Right lobe of liver (tissue), 6 donors: ENCODE results near the gene SLC47A2. TPM values are rescaled to one million over a fixed set of nuclear protein-coding genes. Genes with fewer than 3 reads are reported as not detected.

ENCODE experiments used
- ATAC-seq, 4 donors: fragments of 200-7000 bp; cut with Tn5 transposase; one replicate each; pipeline ENCODE4 v1.9.1; 2020; ENCODE audit warnings: mild to moderate bottlenecking in 4 of 4, moderate library complexity in 4 of 4
- DNase-seq, 3 donors: peaks; one replicate each; pipeline ENCODE4 v3.0.0-alpha.2; 2020
- H3K27ac ChIP-seq, 3 donors: fragments of 200-600 bp; one replicate each; pipeline ENCODE4 v1.8.0; 2022
- H3K27me3 ChIP-seq, 2 donors: fragments of 200-600 bp; one replicate each; pipeline ENCODE4 v1.8.0; 2022
- H3K36me3 ChIP-seq, 4 donors: fragments of 200-600 bp; sonication (generic) in 1 of 4; one replicate each; pipeline versions ENCODE4 v1.5.1 to v1.8.0; 2017 to 2022; ENCODE audit warnings: control low read depth in 1 of 4
- H3K4me1 ChIP-seq, 4 donors: fragments of 200-600 bp; sonication (generic) in 1 of 4; one replicate each; pipeline versions ENCODE4 v1.5.1 to v1.8.0; 2017 to 2022; ENCODE audit warnings: control low read depth in 1 of 4
- H3K4me3 ChIP-seq, 3 donors: fragments of 200-600 bp; one replicate each; pipeline ENCODE4 v1.8.0; 2022
- H3K9me3 ChIP-seq, 4 donors: fragments of 200-600 bp; sonication (generic) in 1 of 4; one replicate each; pipeline versions ENCODE4 v1.5.1 to v1.8.0; 2017 to 2022; ENCODE audit warnings: control low read depth in 1 of 4
- POLR2A ChIP-seq: fragments of 450-650 bp; IDR thresholded peaks from one replicate; pipeline ENCODE4 v1.6.1; 2017; ENCODE audit warnings: antibody characterized with exemption, mild to moderate bottlenecking
- WGBS: methylation state at CpG from one replicate; pipeline ENCODE4 v1.1.6; 2018; ENCODE audit warnings: low coverage, low lambda C conversion rate; ENCODE audit not compliant: insufficient coverage; ENCODE audit errors: missing lambda C conversion rate; 5-methylcytosine and 5-hydroxymethylcytosine counted together
- intact Hi-C, 2 donors: fragments of 100-400 bp; cut with DNase I; formaldehyde crosslinking; loops; one replicate each; pipeline versions ENCODE4 v1.11.2 to v1.14.1; 2022
- total RNA-seq, 6 experiments: library from RNA; depleted of rRNA in 2 of 6; stranded (reverse); fragments of >200 nt in 2 of 6; fragmentation: NEBNext Ultra II Directional in 3 of 6; extraction: Animal tissue kit (Norgen Biotek cat#: 25700) in 3 of 6; gene quantifications; one replicate each; pipeline versions ENCODE4 v1.1.0 to v1.2.4, GENCODE V29; 2016 to 2023
- TF ChIP-seq, protein P1 (sequence below), 4 donors: fragments of 200-600 bp in 3 of 4; fragments of 450-650 bp in 1 of 4; IDR thresholded peaks; one replicate each; pipeline versions ENCODE4 v1.5.1 to v1.8.0; 2016 to 2022; ENCODE audit warnings: antibody characterized with exemption in 4 of 4, mild to moderate bottlenecking in 2 of 4
- donor health status: DM: no; HTN: yes; CAD: no.
- donor health status: DM: no; HTN: no; CAD: no.
- donor health status: DM: no; HTN: no; CAD: no.
- donor health status: DM: no; HTN: yes; CAD: no.
- donor health status: DM: no; HTN: yes; CAD: no.

SLC47A2 gene
- total RNA-seq, 6 experiments from 2014 or later, result not detected

DNA sequence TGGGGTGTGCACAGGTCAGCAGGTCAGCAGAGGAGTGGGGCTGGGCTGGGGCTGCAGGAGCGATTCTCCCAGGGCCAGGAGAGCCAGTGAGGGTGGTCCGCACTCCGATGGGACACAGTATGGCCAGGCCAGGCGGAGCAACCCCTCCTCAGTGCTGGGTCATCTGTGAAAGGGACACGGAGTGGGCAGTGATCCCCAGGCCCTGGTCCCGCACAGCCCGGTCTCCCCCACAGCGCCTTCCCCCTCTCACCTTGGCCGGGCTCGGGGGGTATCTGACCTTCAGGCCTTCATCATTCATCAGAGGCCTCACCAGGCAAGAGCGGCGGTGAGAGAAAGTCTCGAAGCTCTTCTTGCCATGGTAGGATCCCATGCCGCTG lies 21.7 kb upstream of the SLC47A2 start:
- H3K4me1 ChIP-seq, result no peaks in the 10 kb centered on the region
- H3K27me3 ChIP-seq, result no peaks in the 10 kb centered on the region
- TF ChIP-seq POLR2A, result no peak
- no peak overlapping the region for H3K27ac ChIP-seq
- DNase-seq (no peak), ATAC-seq (no peak)
- H3K36me3 ChIP-seq, result no peaks in the 10 kb centered on the region
- H3K4me3 ChIP-seq, result no peak overlapping the region
- H3K9me3 ChIP-seq, result no peaks in the 10 kb centered on the region
- intact Hi-C loops, result no loop called here
- 100% methylated on average over 4 of the region's 14 CpGs for WGBS

GRCh38 chr17:19737305-19738072 lies 21.1 kb upstream of the SLC47A2 start:
- no peaks in the 10 kb centered on the region for H3K9me3 ChIP-seq
- intact Hi-C loops, result no loop called here
- ATAC-seq (no peak), DNase-seq (no peak)
- H3K4me1 ChIP-seq, result no peaks in the 10 kb centered on the region
- no peaks in the 10 kb centered on the region for H3K36me3 ChIP-seq
- no peak for TF ChIP-seq POLR2A
- TF ChIP-seq, protein P1, sequence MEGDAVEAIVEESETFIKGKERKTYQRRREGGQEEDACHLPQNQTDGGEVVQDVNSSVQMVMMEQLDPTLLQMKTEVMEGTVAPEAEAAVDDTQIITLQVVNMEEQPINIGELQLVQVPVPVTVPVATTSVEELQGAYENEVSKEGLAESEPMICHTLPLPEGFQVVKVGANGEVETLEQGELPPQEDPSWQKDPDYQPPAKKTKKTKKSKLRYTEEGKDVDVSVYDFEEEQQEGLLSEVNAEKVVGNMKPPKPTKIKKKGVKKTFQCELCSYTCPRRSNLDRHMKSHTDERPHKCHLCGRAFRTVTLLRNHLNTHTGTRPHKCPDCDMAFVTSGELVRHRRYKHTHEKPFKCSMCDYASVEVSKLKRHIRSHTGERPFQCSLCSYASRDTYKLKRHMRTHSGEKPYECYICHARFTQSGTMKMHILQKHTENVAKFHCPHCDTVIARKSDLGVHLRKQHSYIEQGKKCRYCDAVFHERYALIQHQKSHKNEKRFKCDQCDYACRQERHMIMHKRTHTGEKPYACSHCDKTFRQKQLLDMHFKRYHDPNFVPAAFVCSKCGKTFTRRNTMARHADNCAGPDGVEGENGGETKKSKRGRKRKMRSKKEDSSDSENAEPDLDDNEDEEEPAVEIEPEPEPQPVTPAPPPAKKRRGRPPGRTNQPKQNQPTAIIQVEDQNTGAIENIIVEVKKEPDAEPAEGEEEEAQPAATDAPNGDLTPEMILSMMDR (IDR thresholded peaks at IDR 0.05), result no peak
- H3K4me3 ChIP-seq, result no peak overlapping the region
- no peaks in the 10 kb centered on the region for H3K27me3 ChIP-seq
- WGBS, result 58% methylated on average over 4 of the region's 15 CpGs
- H3K27ac ChIP-seq, result no peak overlapping the region

- Histone ChIP-seq H3K27ac (no peak overlapping the region), H3K36me3 (no peaks in the 10 kb centered on the region), H3K4me1 (no peaks in the 10 kb centered on the region), H3K4me3 (no peak overlapping the region), H3K9me3 (no peaks in the 10 kb centered on the region), H3K27me3 (no peaks in the 10 kb centered on the region)
- ATAC-seq, result no peak
- 64% methylated on average over 8 of the region's 11 CpGs for WGBS
- TF ChIP-seq, protein P1 (IDR thresholded peaks at IDR 0.05), result no peak
- TF ChIP-seq POLR2A, result no peak
- intact Hi-C loops, result no loop called here
- DNase-seq, result no peak
Observed at GRCh38 chr17:19736071-19736470, 19.7 kb upstream of the SLC47A2 start.

DNA sequence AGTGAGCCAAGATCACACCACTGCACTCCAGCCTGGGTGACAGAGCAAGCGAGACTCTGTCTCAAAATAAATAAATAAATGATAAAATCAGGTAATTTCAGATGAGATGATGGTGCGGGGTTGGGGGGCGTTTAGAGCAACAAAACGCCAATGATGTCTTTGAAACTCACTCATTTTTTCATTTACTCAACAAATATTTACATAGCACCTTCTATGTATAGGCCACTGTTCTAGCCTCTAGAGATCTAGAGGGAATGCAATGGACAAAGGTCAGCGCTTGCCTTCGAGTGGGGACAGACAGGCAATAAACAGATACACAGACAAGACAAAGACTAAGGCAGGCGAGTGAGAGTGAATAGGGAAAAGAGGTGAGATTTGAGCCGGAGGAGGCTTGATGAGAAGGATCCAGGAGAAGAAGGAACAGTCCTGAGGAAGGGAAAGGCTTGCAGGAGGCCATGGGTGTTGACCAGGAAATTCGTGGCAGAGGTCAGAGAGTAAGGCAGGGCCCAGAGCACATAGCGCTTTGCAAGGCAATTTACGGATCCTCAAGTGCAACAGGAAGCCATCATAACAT lies 17.7 kb upstream of the SLC47A2 start:
- Histone ChIP-seq H3K27ac (no peak overlapping the region), H3K4me1 (peaks cover 0 to under 1% (median 0%) of the 10 kb centered on the region in 4 donors), H3K9me3 (no peaks in the 10 kb centered on the region), H3K4me3 (no peak overlapping the region), H3K36me3 (no peaks in the 10 kb centered on the region), H3K27me3 (no peaks in the 10 kb centered on the region)
- TF ChIP-seq POLR2A, result no peak
- TF ChIP-seq, protein P1 (IDR thresholded peaks at IDR 0.05), result no peak
- ATAC-seq (peak in 1 of 4 donors; percentile 16), DNase-seq (no peak)
- 56% methylated on average over 11 of the region's 11 CpGs for WGBS
- intact Hi-C loops, result no loop called here

DNA sequence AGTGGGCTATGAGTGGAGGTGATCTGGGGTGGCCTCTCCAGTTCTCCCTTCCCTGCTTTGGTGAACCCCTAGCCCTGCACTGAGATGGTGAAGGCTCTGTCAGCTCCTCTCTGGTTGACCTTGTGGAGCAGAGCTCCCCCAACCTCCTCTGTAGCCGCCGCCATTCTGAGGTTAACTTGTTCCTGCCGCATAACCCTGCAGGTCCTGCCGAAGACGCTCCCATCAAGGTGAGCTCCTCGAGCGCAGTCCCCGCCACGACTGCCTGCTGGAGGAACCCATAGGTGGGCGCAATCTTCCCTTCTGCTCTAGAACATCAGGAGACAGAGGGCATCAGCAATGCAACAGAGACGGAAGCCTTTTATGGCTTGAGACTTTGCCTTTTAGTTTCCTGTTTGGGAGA lies 15.2 kb upstream of the SLC47A2 start:
- DNase-seq (no peak), ATAC-seq (no peak)
- intact Hi-C loops, result no loop called here
- no peak for TF ChIP-seq POLR2A
- TF ChIP-seq, protein P1 (IDR thresholded peaks at IDR 0.05), result no peak
- no peaks in the 10 kb centered on the region for H3K36me3 ChIP-seq
- no peaks in the 10 kb centered on the region for H3K27me3 ChIP-seq
- H3K27ac ChIP-seq, result no peak overlapping the region
- no peaks in the 10 kb centered on the region for H3K9me3 ChIP-seq
- 90% methylated on average over 4 of the region's 11 CpGs for WGBS
- H3K4me1 ChIP-seq, result peaks cover 0 to 24% (median 12%) of the 10 kb centered on the region in 4 donors
- no peak overlapping the region for H3K4me3 ChIP-seq
